ENCODE measurements around the gene CHRNB2. TPM values are rescaled to one million over a fixed set of nuclear protein-coding genes. Genes with fewer than 3 reads are reported as not detected.

CHRNB2 gene
- total RNA-seq, 1 experiment from 2014 or later = not detected

DNA sequence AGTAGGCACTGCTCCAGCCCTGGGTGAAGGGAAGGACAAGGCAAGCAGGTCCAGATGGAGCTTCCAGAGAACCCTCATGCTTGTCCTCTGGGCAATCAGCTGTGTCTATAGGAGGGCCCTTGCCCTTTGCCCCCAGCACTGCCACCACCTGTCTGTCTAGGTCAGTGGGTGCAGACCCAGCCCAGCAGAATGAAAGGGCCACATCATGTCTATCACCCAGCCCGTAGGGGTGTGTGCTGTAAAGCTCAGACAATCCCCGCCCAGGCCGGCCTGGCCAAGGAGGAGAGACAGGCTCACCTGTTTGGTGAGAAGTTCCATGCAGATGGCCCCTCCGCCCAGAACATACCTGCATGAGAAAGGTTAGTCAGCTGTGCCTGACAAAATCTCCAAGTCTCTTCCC, 16.1 kb upstream of the CHRNB2 start:
- Histone ChIP-seq H3K4me1 (replicated peaks; ENCODE audit: insufficient read depth) (peaks cover 3% of the 10 kb centered on the region; the same call in 1 of the 2 replicates), H3K27me3 (ENCODE audit: insufficient read depth, low read depth) (no peaks in the 10 kb centered on the region), H3K4me2 (no peak overlapping the region), H2AFZ (no peak overlapping the region), H3K9me3 (ENCODE audit: insufficient read depth, low read depth) (no peaks in the 10 kb centered on the region), H3K4me3 (no peak overlapping the region), H3F3A (ENCODE audit: insufficient read depth, low read depth) (peaks cover 15% of the 10 kb centered on the region; the same call in 1 of the 2 replicates), H3K36me3 (ENCODE audit: low read depth) (peaks cover 48% of the 10 kb centered on the region), H4K20me1 (ENCODE audit: insufficient read depth) (peaks cover 4% of the 10 kb centered on the region), H3K9me2 (ENCODE audit: insufficient read depth) (no peaks in the 10 kb centered on the region), H3K27ac (no peak overlapping the region), H3K79me2 (ENCODE audit: low read depth) (peaks cover 17% of the 10 kb centered on the region)
- intact Hi-C loops (cut with micrococcal nuclease; ENCODE audit: unreplicated experiment) = no loop called here
- ChIA-PET CTCF (no interaction called here), POLR2A (ENCODE audit: unreplicated experiment) (no interaction called here)
- TF ChIP-seq EZH2 (IDR thresholded peaks at IDR 0.05; ENCODE audit: low read depth) (no peak), CTCF (conservative IDR thresholded peaks at IDR 0.05) (no peak)
- BruUV-seq (replicated peaks) = no TSS peak
- no peak for DNase-seq

- H3K27me3 ChIP-seq (ENCODE audit: insufficient read depth, low read depth) = no peaks in the 10 kb centered on the region
- H3K27ac ChIP-seq = no peak overlapping the region
- ChIA-PET POLR2A (ENCODE audit: unreplicated experiment) (interaction anchor here (0.5 to 0.7 kb wide), 2 partner anchors 96 to 1007 kb away, joined by 4 to 5 read pairs; partner anchors contain the start of gene S100A4), CTCF (no interaction called here)
- intact Hi-C loops (cut with micrococcal nuclease; ENCODE audit: unreplicated experiment) = no loop called here
- H3K9me2 ChIP-seq (ENCODE audit: insufficient read depth) = no peaks in the 10 kb centered on the region
- H3K79me2 ChIP-seq (ENCODE audit: low read depth) = peaks cover 23% of the 10 kb centered on the region
- no peak overlapping the region for H3K4me2 ChIP-seq
- no TSS peak for BruUV-seq (replicated peaks)
- peaks cover 8% of the 10 kb centered on the region; the same call in 1 of the 2 replicates for H3K4me1 ChIP-seq (replicated peaks; ENCODE audit: insufficient read depth)
- H3K9me3 ChIP-seq (ENCODE audit: insufficient read depth, low read depth) = no peaks in the 10 kb centered on the region
- peaks cover 48% of the 10 kb centered on the region for H3K36me3 ChIP-seq (ENCODE audit: low read depth)
- peaks cover 6% of the 10 kb centered on the region for H4K20me1 ChIP-seq (ENCODE audit: insufficient read depth)
- H3F3A ChIP-seq (ENCODE audit: insufficient read depth, low read depth) = peaks cover 13% of the 10 kb centered on the region; the same call in 1 of the 2 replicates
- no peak overlapping the region for H2AFZ ChIP-seq
- TF ChIP-seq CTCF (conservative IDR thresholded peaks at IDR 0.05) = no peak
- no peak for TF ChIP-seq EZH2 (IDR thresholded peaks at IDR 0.05; ENCODE audit: low read depth)
- DNase-seq = no peak
- no peak overlapping the region for H3K4me3 ChIP-seq
Observed at GRCh38 chr1:154552036-154552435, 15.5 kb upstream of the CHRNB2 start.

DNA sequence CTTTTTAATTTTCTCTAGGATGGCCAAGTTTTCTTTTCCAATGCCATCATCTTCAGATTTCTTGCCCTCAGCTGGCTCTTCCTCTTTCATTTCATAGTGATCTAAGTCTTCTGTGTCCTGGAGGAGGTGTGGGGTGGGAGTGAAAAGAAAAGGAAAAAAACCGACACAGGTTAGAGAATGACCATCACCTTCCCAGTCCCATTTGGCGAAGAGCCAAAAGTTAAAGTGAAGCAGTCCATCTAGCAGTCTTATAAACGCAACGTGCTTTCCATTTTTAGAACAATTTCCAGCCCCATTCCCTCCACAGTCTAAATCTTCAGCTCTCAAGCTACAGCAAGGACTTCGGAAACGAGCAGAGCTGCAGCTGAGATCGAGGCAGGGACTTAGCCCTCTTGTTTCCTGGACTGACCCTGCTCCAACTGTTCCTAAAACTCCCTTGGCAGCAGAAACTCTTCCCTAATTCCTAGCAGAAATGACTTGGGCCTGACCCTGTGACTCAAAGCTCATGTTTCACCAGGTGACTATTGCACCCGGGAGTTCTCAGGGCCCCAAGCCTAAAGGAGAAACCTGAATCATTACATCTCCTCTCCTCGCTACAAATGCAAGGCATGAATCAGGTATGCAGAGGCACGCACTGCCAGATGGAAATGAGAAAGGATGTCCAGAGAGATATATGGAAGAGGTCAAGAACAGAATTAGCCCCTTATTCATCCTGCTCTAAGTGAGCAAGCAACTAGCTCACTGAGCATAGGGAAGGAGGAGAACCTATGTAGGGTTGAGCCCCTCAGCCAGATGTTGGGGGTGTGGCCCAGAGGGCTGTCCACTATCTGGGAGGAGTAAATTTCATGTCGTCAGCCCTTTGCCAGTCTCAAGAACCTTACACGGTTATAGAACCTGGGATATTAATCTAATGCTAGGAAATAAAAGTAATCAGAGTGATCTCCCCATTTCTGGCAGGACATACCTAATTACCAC, 14.2 kb upstream of the CHRNB2 start:
- ChIA-PET CTCF (no interaction called here), POLR2A (ENCODE audit: unreplicated experiment) (interaction anchor here (0.6 kb wide), 1 partner anchor 248 kb away, joined by 3 read pairs; no protein-coding TSS in a partner anchor)
- Histone ChIP-seq H4K20me1 (ENCODE audit: insufficient read depth) (peaks cover 6% of the 10 kb centered on the region), H3K9me2 (ENCODE audit: insufficient read depth) (no peaks in the 10 kb centered on the region), H3K9me3 (ENCODE audit: insufficient read depth, low read depth) (no peaks in the 10 kb centered on the region), H3K4me2 (no peak overlapping the region), H2AFZ (no peak overlapping the region), H3K36me3 (ENCODE audit: low read depth) (peaks cover 48% of the 10 kb centered on the region), H3K27ac (no peak overlapping the region), H3K79me2 (ENCODE audit: low read depth) (peaks cover 34% of the 10 kb centered on the region), H3K4me3 (no peak overlapping the region), H3K4me1 (replicated peaks; ENCODE audit: insufficient read depth) (peaks cover 12% of the 10 kb centered on the region; the same call in 1 of the 2 replicates), H3K27me3 (ENCODE audit: insufficient read depth, low read depth) (no peaks in the 10 kb centered on the region), H3F3A (ENCODE audit: insufficient read depth, low read depth) (peaks cover 14% of the 10 kb centered on the region; the same call in 1 of the 2 replicates)
- BruUV-seq (replicated peaks) = no TSS peak
- intact Hi-C loops (cut with micrococcal nuclease; ENCODE audit: unreplicated experiment) = no loop called here
- TF ChIP-seq CTCF (conservative IDR thresholded peaks at IDR 0.05) (no peak), EZH2 (IDR thresholded peaks at IDR 0.05; ENCODE audit: low read depth) (no peak)
- DNase-seq = no peak
